Measurements from ENCODE around the gene XIRP2.

XIRP2 gene

GRCh38 chr2:166892397-166892796, 4.1 kb downstream of the XIRP2 start:
- no peaks in the 10 kb centered on the region for H3K27me3 ChIP-seq (ENCODE audit: control insufficient read depth, insufficient read depth, low read length)
- no peak overlapping the region for H3K4me3 ChIP-seq (ENCODE audit: low read depth, low read length)
- H3K9ac ChIP-seq: no peak overlapping the region
- no peak overlapping the region for H2AFZ ChIP-seq
- no peak overlapping the region for H3K4me2 ChIP-seq (ENCODE audit: low read length)
- no peaks in the 10 kb centered on the region for H3K36me3 ChIP-seq (ENCODE audit: control insufficient read depth, insufficient read depth, low read length)
- H3K79me2 ChIP-seq: no peaks in the 10 kb centered on the region
- H3K27ac ChIP-seq: no peak overlapping the region
- no peak for TF ChIP-seq CTCF (IDR thresholded peaks at IDR 0.05)
- H3K4me1 ChIP-seq: no peaks in the 10 kb centered on the region
- H3K9me3 ChIP-seq (ENCODE audit: control insufficient read depth, low read length): no peaks in the 10 kb centered on the region

DNA sequence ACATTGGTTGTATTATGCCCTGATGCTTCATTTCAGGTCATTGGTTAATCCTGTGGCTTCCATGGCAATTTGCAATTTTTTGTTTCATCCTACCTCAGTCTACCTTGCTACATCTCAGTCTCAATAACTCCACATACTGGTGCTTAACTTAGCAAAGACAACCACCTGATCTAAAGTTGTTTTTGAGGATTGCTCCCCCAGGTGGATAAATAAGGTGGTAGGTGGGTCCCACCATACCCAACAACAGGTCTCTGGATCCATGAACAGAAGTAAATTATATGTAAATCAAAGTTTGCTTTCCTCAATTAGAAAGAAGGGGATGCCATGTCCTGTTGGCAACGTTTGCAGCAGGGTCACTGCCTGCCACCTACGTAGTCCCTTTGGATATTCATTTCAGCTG, 7.0 kb downstream of the XIRP2 start:
- Histone ChIP-seq H3K79me2 (no peaks in the 10 kb centered on the region), H3K27ac (no peak overlapping the region), H3K9me3 (ENCODE audit: control insufficient read depth, low read length) (no peaks in the 10 kb centered on the region), H3K4me1 (no peaks in the 10 kb centered on the region), H2AFZ (no peak overlapping the region), H3K4me3 (ENCODE audit: low read depth, low read length) (no peak overlapping the region), H3K27me3 (ENCODE audit: control insufficient read depth, insufficient read depth, low read length) (no peaks in the 10 kb centered on the region), H3K9ac (no peak overlapping the region), H3K4me2 (ENCODE audit: low read length) (no peak overlapping the region), H3K36me3 (ENCODE audit: control insufficient read depth, insufficient read depth, low read length) (no peaks in the 10 kb centered on the region)
- TF ChIP-seq CTCF (IDR thresholded peaks at IDR 0.05): no peak

DNA sequence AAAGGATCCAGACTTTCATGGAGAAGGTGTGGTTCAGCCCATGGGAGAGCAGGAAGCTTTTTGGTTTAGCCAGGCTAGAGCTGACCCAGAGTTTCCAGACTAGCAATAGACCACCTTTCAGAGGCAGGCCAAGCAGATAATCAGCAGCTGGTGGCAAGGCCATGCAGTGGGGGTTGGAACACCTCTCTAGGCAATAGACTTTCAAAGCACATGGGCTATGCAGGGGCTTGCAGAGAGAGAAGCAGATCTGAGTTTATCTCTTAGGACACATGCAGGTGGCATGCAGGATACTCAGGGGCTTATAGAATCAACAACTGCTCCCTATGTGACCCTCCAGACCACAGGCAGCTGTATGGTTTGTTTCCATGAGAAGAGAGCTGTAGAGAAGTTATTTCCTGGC, 9.4 kb downstream of the XIRP2 start:
- H3K4me1 ChIP-seq: no peaks in the 10 kb centered on the region
- H2AFZ ChIP-seq: no peak overlapping the region
- no peak overlapping the region for H3K9ac ChIP-seq
- no peak overlapping the region for H3K27ac ChIP-seq
- H3K36me3 ChIP-seq (ENCODE audit: control insufficient read depth, insufficient read depth, low read length): no peaks in the 10 kb centered on the region
- H3K79me2 ChIP-seq: no peaks in the 10 kb centered on the region
- H3K27me3 ChIP-seq (ENCODE audit: control insufficient read depth, insufficient read depth, low read length): no peaks in the 10 kb centered on the region
- H3K9me3 ChIP-seq (ENCODE audit: control insufficient read depth, low read length): no peaks in the 10 kb centered on the region
- H3K4me2 ChIP-seq (ENCODE audit: low read length): no peak overlapping the region
- no peak overlapping the region for H3K4me3 ChIP-seq (ENCODE audit: low read depth, low read length)
- no peak for TF ChIP-seq CTCF (IDR thresholded peaks at IDR 0.05)

DNA sequence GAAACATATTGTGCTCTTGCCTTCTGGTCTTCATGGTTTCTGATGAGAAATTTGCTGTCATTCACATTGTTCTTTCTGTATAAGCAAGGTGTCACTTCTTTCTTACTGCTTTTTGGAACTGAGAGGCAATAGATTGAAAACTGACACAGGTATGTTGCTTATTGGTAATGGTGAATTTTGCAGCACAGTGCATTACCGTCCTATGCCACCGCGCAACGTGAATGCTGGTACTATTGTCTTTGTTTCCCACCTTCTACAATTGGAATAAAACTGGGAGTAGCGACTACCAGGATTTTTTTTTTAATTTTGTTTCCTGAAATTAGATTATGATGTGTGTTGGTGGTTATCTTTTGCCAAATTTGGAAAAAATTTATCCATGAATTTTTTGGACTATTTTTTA, 11.4 kb downstream of the XIRP2 start:
- no peaks in the 10 kb centered on the region for H3K27me3 ChIP-seq (ENCODE audit: control insufficient read depth, insufficient read depth, low read length)
- no peaks in the 10 kb centered on the region for H3K79me2 ChIP-seq
- no peak for TF ChIP-seq CTCF (IDR thresholded peaks at IDR 0.05)
- no peak overlapping the region for H3K27ac ChIP-seq
- no peak overlapping the region for H3K4me3 ChIP-seq (ENCODE audit: low read depth, low read length)
- no peaks in the 10 kb centered on the region for H3K9me3 ChIP-seq (ENCODE audit: control insufficient read depth, low read length)
- no peak overlapping the region for H3K9ac ChIP-seq
- H3K4me2 ChIP-seq (ENCODE audit: low read length): no peak overlapping the region
- H3K36me3 ChIP-seq (ENCODE audit: control insufficient read depth, insufficient read depth, low read length): no peaks in the 10 kb centered on the region
- no peak overlapping the region for H2AFZ ChIP-seq
- no peaks in the 10 kb centered on the region for H3K4me1 ChIP-seq

GRCh38 chr2:166900700-166901099, 12.4 kb downstream of the XIRP2 start:
- Histone ChIP-seq H3K4me2 (ENCODE audit: low read length) (no peak overlapping the region), H3K4me3 (ENCODE audit: low read depth, low read length) (no peak overlapping the region)
- no peak for TF ChIP-seq CTCF (IDR thresholded peaks at IDR 0.05)

More at GRCh38 chr2:166900700-166901099, 12.4 kb downstream of the XIRP2 start:
- Histone ChIP-seq H2AFZ (no peak overlapping the region), H3K36me3 (ENCODE audit: control insufficient read depth, insufficient read depth, low read length) (no peaks in the 10 kb centered on the region), H3K9ac (no peak overlapping the region), H3K79me2 (no peaks in the 10 kb centered on the region), H3K27me3 (ENCODE audit: control insufficient read depth, insufficient read depth, low read length) (no peaks in the 10 kb centered on the region), H3K4me1 (no peaks in the 10 kb centered on the region), H3K9me3 (ENCODE audit: control insufficient read depth, low read length) (no peaks in the 10 kb centered on the region), H3K27ac (no peak overlapping the region)
